HFFc6 (cell line): ENCODE results near the gene ACYP1. TPM values are rescaled to one million over a fixed set of nuclear protein-coding genes. Genes with fewer than 3 reads are reported as not detected.

Experiments
- DNase-seq: peaks from one replicate; pipeline ENCODE4 v3.0.0-alpha.2; 2018
- H3K27ac Mint-ChIP-seq: 2 replicates; pipeline ENCODE4 v1.8.0; 2020; ENCODE audit warnings: mild to moderate bottlenecking, mixed read lengths
- H3K27me3 Mint-ChIP-seq: 2 replicates; pipeline ENCODE4 v1.8.0; 2021; ENCODE audit warnings: mild to moderate bottlenecking, moderate library complexity, mixed read lengths; ENCODE audit not compliant: insufficient read depth
- H3K36me3 Mint-ChIP-seq: 2 replicates; pipeline ENCODE4 v1.8.0; 2021; ENCODE audit warnings: low read depth, mixed read lengths
- H3K4me1 Mint-ChIP-seq: 2 replicates; pipeline ENCODE4 v1.8.0; 2020; ENCODE audit warnings: low read depth, mixed read lengths
- H3K4me3 Mint-ChIP-seq: 2 replicates; pipeline ENCODE4 v1.8.0; 2020; ENCODE audit warnings: mild to moderate bottlenecking, moderate library complexity, mixed read lengths
- H3K9me3 Mint-ChIP-seq: 2 replicates; pipeline ENCODE4 v1.8.0; 2020; ENCODE audit warnings: mild to moderate bottlenecking, mixed read lengths
- total RNA-seq, 6 experiments: library from RNA; stranded (reverse); fragmentation: NEBNext Ultra II Directional; extraction: Animal tissue kit (Norgen Biotek cat#: 25700); gene quantifications; 2 replicates in 1 of 6; 3 replicates in 5 of 6; pipeline ENCODE4 v1.2.3, GENCODE V29; 2021
- TF ChIP-seq, protein P1 (sequence below): fragments of 200-600 bp; sonication (generic); IDR thresholded peaks from 2 replicates; pipeline ENCODE4 v1.5.0; 2021; ENCODE audit warnings: antibody characterized with exemption, mild to moderate bottlenecking

Gene ACYP1
- total RNA-seq, 6 experiments from 2014 or later: 5.9 to 14.9 (median 11.7) TPM

DNA sequence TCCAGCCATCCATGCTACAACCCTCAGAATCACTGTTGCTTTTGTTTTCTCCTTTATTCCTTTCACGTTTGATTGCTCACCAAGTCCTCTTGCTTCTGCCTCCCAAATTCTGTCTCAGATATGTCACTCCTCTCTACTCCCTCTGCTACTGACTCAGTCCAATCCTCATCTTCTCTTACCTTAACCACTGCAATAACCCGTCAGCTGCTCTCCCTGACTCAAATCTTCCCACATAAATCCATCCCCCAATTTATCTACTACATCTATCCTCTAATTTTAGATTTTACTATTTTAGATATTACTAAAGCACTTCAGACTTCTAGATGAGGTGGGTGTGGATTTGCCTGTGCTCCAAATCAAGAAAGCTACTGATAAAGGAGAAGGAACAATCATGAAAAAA lies 37.9 kb downstream of the ACYP1 start:
- TF ChIP-seq, protein P1, sequence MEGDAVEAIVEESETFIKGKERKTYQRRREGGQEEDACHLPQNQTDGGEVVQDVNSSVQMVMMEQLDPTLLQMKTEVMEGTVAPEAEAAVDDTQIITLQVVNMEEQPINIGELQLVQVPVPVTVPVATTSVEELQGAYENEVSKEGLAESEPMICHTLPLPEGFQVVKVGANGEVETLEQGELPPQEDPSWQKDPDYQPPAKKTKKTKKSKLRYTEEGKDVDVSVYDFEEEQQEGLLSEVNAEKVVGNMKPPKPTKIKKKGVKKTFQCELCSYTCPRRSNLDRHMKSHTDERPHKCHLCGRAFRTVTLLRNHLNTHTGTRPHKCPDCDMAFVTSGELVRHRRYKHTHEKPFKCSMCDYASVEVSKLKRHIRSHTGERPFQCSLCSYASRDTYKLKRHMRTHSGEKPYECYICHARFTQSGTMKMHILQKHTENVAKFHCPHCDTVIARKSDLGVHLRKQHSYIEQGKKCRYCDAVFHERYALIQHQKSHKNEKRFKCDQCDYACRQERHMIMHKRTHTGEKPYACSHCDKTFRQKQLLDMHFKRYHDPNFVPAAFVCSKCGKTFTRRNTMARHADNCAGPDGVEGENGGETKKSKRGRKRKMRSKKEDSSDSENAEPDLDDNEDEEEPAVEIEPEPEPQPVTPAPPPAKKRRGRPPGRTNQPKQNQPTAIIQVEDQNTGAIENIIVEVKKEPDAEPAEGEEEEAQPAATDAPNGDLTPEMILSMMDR: no peak
- no peak for DNase-seq
- H3K4me1 Mint-ChIP-seq: peaks cover 17% of the 10 kb centered on the region
- no peak overlapping the region for H3K4me3 Mint-ChIP-seq
- H3K27ac Mint-ChIP-seq: no peak overlapping the region
- H3K27me3 Mint-ChIP-seq: no peaks in the 10 kb centered on the region; the same call in 1 of the 2 replicates
- H3K9me3 Mint-ChIP-seq: no peaks in the 10 kb centered on the region
- peaks cover 12% of the 10 kb centered on the region; the same call in 1 of the 2 replicates for H3K36me3 Mint-ChIP-seq

GRCh38 chr14:75025082-75025481 lies 38.7 kb downstream of the ACYP1 start:
- TF ChIP-seq, protein P1: no peak
- Mint-ChIP-seq H3K4me3 (no peak overlapping the region), H3K27ac (no peak overlapping the region), H3K27me3 (no peaks in the 10 kb centered on the region; the same call in 1 of the 2 replicates), H3K4me1 (peaks cover 14% of the 10 kb centered on the region), H3K36me3 (peaks cover 16% of the 10 kb centered on the region; the same call in 1 of the 2 replicates), H3K9me3 (no peaks in the 10 kb centered on the region)
- DNase-seq: no peak

DNA sequence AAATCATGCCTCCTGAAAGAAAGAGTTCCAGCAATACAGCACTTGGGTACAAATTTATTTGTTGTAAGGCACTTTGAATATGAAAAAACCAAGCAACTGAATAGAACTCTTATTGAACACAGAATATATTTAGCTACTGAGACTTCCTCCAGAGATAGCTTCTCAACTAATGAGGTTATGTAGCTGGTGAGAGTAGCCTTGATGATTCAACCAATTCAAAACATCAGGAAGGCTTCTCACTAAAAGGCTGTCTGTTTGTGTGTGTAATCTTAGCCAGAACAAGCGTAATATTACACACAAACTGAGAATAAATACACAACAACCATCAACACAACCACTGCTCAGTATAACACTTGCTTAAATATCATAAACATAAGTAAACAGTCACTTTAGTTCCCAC lies 40.7 kb downstream of the ACYP1 start:
- H3K9me3 Mint-ChIP-seq: no peaks in the 10 kb centered on the region
- no peaks in the 10 kb centered on the region; the same call in 1 of the 2 replicates for H3K27me3 Mint-ChIP-seq
- peaks cover 18% of the 10 kb centered on the region for H3K4me1 Mint-ChIP-seq
- H3K27ac Mint-ChIP-seq: no peak overlapping the region
- DNase-seq: no peak
- TF ChIP-seq, protein P1: no peak
- peaks cover 18% of the 10 kb centered on the region; the same call in 1 of the 2 replicates for H3K36me3 Mint-ChIP-seq
- no peak overlapping the region for H3K4me3 Mint-ChIP-seq

DNA sequence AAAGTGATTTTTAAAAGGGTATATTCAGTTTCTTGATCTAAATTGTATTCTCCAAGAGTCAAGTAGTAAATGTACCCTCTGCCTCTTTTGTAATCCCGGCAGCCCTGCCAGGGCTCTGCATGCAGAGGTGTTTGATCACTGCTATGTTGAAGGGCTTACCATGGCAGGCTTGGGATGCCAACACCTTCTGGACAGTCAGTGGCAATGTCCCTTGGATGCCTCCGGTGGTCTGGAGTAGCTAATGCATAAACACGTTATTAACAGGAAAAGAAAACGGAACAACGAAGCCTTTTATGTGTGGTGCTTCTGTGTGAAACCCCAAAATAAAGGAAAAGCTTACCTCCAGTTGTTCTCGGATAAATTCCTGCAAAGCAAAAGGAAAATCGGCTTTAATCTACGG lies 41.2 kb downstream of the ACYP1 start:
- DNase-seq: no peak
- H3K27me3 Mint-ChIP-seq: no peaks in the 10 kb centered on the region; the same call in 1 of the 2 replicates
- TF ChIP-seq, protein P1: peak; percentile 69
- H3K4me1 Mint-ChIP-seq: peaks cover 18% of the 10 kb centered on the region
- peaks cover 18% of the 10 kb centered on the region; the same call in 1 of the 2 replicates for H3K36me3 Mint-ChIP-seq
- H3K9me3 Mint-ChIP-seq: no peaks in the 10 kb centered on the region
- no peak overlapping the region for H3K4me3 Mint-ChIP-seq
- H3K27ac Mint-ChIP-seq: no peak overlapping the region

GRCh38 chr14:75018694-75019093 lies 45.1 kb downstream of the ACYP1 start:
- no peak for DNase-seq
- Mint-ChIP-seq H3K4me3 (no peak overlapping the region), H3K9me3 (no peaks in the 10 kb centered on the region), H3K36me3 (peaks cover 24% of the 10 kb centered on the region), H3K27me3 (no peaks in the 10 kb centered on the region; the same call in 1 of the 2 replicates), H3K27ac (no peak overlapping the region), H3K4me1 (peaks cover 18% of the 10 kb centered on the region)
- TF ChIP-seq, protein P1: no peak

GRCh38 chr14:75016815-75017214 lies 47.0 kb downstream of the ACYP1 start:
- H3K36me3 Mint-ChIP-seq: peaks cover 17% of the 10 kb centered on the region
- no peak for DNase-seq
- H3K27ac Mint-ChIP-seq: no peak overlapping the region
- H3K4me1 Mint-ChIP-seq: peaks cover 22% of the 10 kb centered on the region
- no peak overlapping the region for H3K4me3 Mint-ChIP-seq
- no peaks in the 10 kb centered on the region; the same call in 1 of the 2 replicates for H3K27me3 Mint-ChIP-seq
- no peaks in the 10 kb centered on the region for H3K9me3 Mint-ChIP-seq
- TF ChIP-seq, protein P1: no peak
